HEK293 (cell line): ENCODE data around the gene MAN2A2.

Experiments used
- CTCF ChIA-PET: fragments of 350-600 bp; formaldehyde crosslinking; extraction: SDS; loops from one replicate; lab custom pipeline; 2021; ENCODE audit warnings: antibody characterized with exemption; lab: Yijun Ruan, JAX
- POLR2A ChIA-PET: fragments of 300-600 bp; formaldehyde crosslinking; extraction: SDS; loops from one replicate; lab custom pipeline; 2020; ENCODE audit warnings: antibody characterized with exemption, inconsistent platforms; lab: Yijun Ruan, JAX
- H3K27ac ChIP-seq: fragments of 200-500 bp; sonication (Bioruptor generic); 2 replicates; pipeline ENCODE4 v1.5.1; 2014; ENCODE audit warnings: low read depth, low read length, control low read depth, inconsistent platforms; ENCODE audit errors: extremely low read depth
- H3K36me3 ChIP-seq, 2 experiments: fragments of 200-500 bp in 1 of 2; sonication (Bioruptor generic) in 1 of 2; 1 replicate in 1 of 2; 2 replicates in 1 of 2; pipeline ENCODE4 v1.5.1; 2014 to 2017; ENCODE audit warnings: inconsistent platforms in 2 of 2, low read length in 2 of 2; ENCODE audit not compliant: control insufficient read depth in 2 of 2, insufficient read depth in 1 of 2
- H3K4me1 ChIP-seq: fragments of 200-500 bp; sonication (Bioruptor generic); 2 replicates; pipeline ENCODE4 v1.5.1; 2014; ENCODE audit warnings: mild to moderate bottlenecking, low read length, inconsistent platforms; ENCODE audit not compliant: control insufficient read depth, insufficient read depth
- H3K4me3 ChIP-seq: 2 replicates; pipeline ENCODE4 v1.5.1; 2011; ENCODE audit warnings: low read depth, mild to moderate bottlenecking, control low read depth, low read length, moderate library complexity
- H3K9me3 ChIP-seq: fragments of 200-500 bp; sonication (Bioruptor generic); 2 replicates; pipeline ENCODE4 v1.5.1; 2014; ENCODE audit warnings: low read depth, low read length, inconsistent platforms; ENCODE audit not compliant: control insufficient read depth, insufficient read depth
- GFI1B ChIP-seq: fragments of 450-650 bp; formaldehyde crosslinking; IDR thresholded peaks from 2 replicates; pipeline ENCODE4 v1.5.1; 2016; ENCODE audit warnings: missing biosample characterization, missing genetic modification characterization
- GLIS1 ChIP-seq: fragments of 450-650 bp; formaldehyde crosslinking; IDR thresholded peaks from 2 replicates; pipeline ENCODE4 v1.5.1; 2016; ENCODE audit warnings: missing biosample characterization, missing genetic modification characterization
- KLF16 ChIP-seq: fragments of 450-650 bp; formaldehyde crosslinking; IDR thresholded peaks from 2 replicates; pipeline ENCODE4 v1.5.1; 2017; ENCODE audit warnings: missing biosample characterization, missing genetic modification characterization
- PRDM4 ChIP-seq: fragments of 450-650 bp; formaldehyde crosslinking; IDR thresholded peaks from 2 replicates; pipeline ENCODE4 v1.5.1; 2017; ENCODE audit warnings: missing biosample characterization, missing genetic modification characterization
- ZBTB1 ChIP-seq: fragments of 450-650 bp; formaldehyde crosslinking; IDR thresholded peaks from 2 replicates; pipeline ENCODE4 v1.5.1; 2016; ENCODE audit warnings: missing biosample characterization, missing genetic modification characterization
- ZFP37 ChIP-seq: fragments of 450-650 bp; formaldehyde crosslinking; IDR thresholded peaks from 2 replicates; pipeline ENCODE4 v1.5.1; 2016; ENCODE audit warnings: missing biosample characterization, missing genetic modification characterization
- ZNF10 ChIP-seq: fragments of 450-650 bp; formaldehyde crosslinking; IDR thresholded peaks from 2 replicates; pipeline ENCODE4 v1.5.1; 2017; ENCODE audit warnings: missing biosample characterization, missing genetic modification characterization
- ZNF335 ChIP-seq: fragments of 450-650 bp; formaldehyde crosslinking; conservative IDR thresholded peaks from 2 replicates; pipeline ENCODE4 v1.5.1; 2016; ENCODE audit warnings: missing biosample characterization, missing genetic modification characterization
- ZNF404 ChIP-seq: fragments of 450-650 bp; formaldehyde crosslinking; IDR thresholded peaks from 2 replicates; pipeline ENCODE4 v1.5.1; 2017; ENCODE audit warnings: missing biosample characterization, missing genetic modification characterization
- ZNF513 ChIP-seq: fragments of 450-650 bp; IDR thresholded peaks from 2 replicates; pipeline ENCODE4 v1.5.1; 2018; ENCODE audit warnings: missing biosample characterization, missing genetic modification characterization
- ZNF518A ChIP-seq: fragments of 450-650 bp; formaldehyde crosslinking; conservative IDR thresholded peaks from 2 replicates; pipeline ENCODE4 v1.5.1; 2016; ENCODE audit warnings: low read depth, missing biosample characterization, missing genetic modification characterization
- ZNF629 ChIP-seq: fragments of 450-650 bp; formaldehyde crosslinking; IDR thresholded peaks from 2 replicates; pipeline ENCODE4 v1.5.1; 2017; ENCODE audit warnings: missing biosample characterization, missing genetic modification characterization
- ZNF639 ChIP-seq: fragments of 450-650 bp; formaldehyde crosslinking; IDR thresholded peaks from 2 replicates; pipeline ENCODE4 v1.5.1; 2016; ENCODE audit warnings: missing biosample characterization, missing genetic modification characterization
- ZNF830 ChIP-seq: fragments of 450-650 bp; IDR thresholded peaks from 2 replicates; pipeline ENCODE4 v1.5.0; 2018; ENCODE audit warnings: missing biosample characterization, missing genetic modification characterization, low read depth, mild to moderate bottlenecking, moderate library complexity
- TF ChIP-seq, protein P1 (sequence below): fragments of 450-650 bp; formaldehyde crosslinking; IDR thresholded peaks from 2 replicates; pipeline ENCODE4 v1.5.1; 2016; ENCODE audit warnings: missing biosample characterization, missing genetic modification characterization, low read depth
- TF ChIP-seq, protein P2 (sequence below): fragments of 450-650 bp; formaldehyde crosslinking; IDR thresholded peaks from 2 replicates; pipeline ENCODE4 v1.5.1; 2016; ENCODE audit warnings: missing biosample characterization, missing genetic modification characterization
- TF ChIP-seq, protein P3 (sequence below): fragments of 450-650 bp; formaldehyde crosslinking; IDR thresholded peaks from 2 replicates; pipeline ENCODE4 v1.5.1; 2017; ENCODE audit warnings: missing biosample characterization, missing genetic modification characterization

The MAN2A2 gene

GRCh38 chr15:90933301-90933700, 30.2 kb downstream of the MAN2A2 start:
- H3K4me1 ChIP-seq: 0 out of 2 replicates have a peak, but pooled peaks cover 2% of the 10 kb centered on the region
- H3K27ac ChIP-seq: no peak overlapping the region
- POLR2A ChIA-PET: interaction anchor here (1.1 to 11.4 kb wide), 6 partner anchors 9 to 216 kb away, joined by 3 to 179 read pairs (median 11); partner anchors contain the start of genes BLM, MAN2A2, RCCD1 and VPS33B
- H3K36me3 ChIP-seq: peaks cover 15 to 21% of the 10 kb centered on the region in 2 experiments; a peak in 2 of 3 replicates
- CTCF ChIA-PET: interaction anchor here (0.6 to 11.7 kb wide), 44 partner anchors 9 to 876 kb away, joined by 3 to 163 read pairs (median 6); partner anchors contain the start of genes MAN2A2, RCCD1 and VPS33B
- no peak overlapping the region for H3K4me3 ChIP-seq
- TF ChIP-seq ZNF518A (tag by site-specific recombination) (no peak), ZNF404 (tag by site-specific recombination) (no peak), ZBTB1 (tag by site-specific recombination) (no peak), ZNF513 (no peak), ZNF629 (no peak)
- TF ChIP-seq, protein P1, sequence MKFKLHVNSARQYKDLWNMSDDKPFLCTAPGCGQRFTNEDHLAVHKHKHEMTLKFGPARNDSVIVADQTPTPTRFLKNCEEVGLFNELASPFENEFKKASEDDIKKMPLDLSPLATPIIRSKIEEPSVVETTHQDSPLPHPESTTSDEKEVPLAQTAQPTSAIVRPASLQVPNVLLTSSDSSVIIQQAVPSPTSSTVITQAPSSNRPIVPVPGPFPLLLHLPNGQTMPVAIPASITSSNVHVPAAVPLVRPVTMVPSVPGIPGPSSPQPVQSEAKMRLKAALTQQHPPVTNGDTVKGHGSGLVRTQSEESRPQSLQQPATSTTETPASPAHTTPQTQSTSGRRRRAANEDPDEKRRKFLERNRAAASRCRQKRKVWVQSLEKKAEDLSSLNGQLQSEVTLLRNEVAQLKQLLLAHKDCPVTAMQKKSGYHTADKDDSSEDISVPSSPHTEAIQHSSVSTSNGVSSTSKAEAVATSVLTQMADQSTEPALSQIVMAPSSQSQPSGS (tag by site-specific recombination): no peak
- TF ChIP-seq, protein P2, sequence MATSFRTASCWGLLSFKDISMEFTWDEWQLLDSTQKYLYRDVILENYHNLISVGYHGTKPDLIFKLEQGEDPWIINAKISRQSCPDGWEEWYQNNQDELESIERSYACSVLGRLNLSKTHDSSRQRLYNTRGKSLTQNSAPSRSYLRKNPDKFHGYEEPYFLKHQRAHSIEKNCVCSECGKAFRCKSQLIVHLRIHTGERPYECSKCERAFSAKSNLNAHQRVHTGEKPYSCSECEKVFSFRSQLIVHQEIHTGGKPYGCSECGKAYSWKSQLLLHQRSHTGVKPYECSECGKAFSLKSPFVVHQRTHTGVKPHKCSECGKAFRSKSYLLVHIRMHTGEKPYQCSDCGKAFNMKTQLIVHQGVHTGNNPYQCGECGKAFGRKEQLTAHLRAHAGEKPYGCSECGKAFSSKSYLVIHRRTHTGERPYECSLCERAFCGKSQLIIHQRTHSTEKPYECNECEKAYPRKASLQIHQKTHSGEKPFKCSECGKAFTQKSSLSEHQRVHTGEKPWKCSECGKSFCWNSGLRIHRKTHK (tag by site-specific recombination): no peak
- no peaks in the 10 kb centered on the region for H3K9me3 ChIP-seq

GRCh38 chr15:90934256-90934948, 31.3 kb downstream of the MAN2A2 start:
- Histone ChIP-seq H3K9me3 (no peaks in the 10 kb centered on the region), H3K4me1 (0 out of 2 replicates have a peak, but pooled peaks cover 2% of the 10 kb centered on the region), H3K27ac (peak overlapping the region; percentile 32; the same call in 1 of the 2 replicates), H3K36me3 (peaks cover 26 to 28% of the 10 kb centered on the region in 2 experiments; a peak in 2 of 3 replicates), H3K4me3 (peak overlapping the region; percentile 83)
- ChIA-PET CTCF (interaction anchor here (0.6 to 11.7 kb wide), 49 partner anchors 8 to 794 kb away, joined by 3 to 163 read pairs (median 4); partner anchors contain the start of genes BLM, FES, MAN2A2 and RCCD1), POLR2A (interaction anchor here (0.8 to 11.4 kb wide), 17 partner anchors 7 to 403 kb away, joined by 3 to 179 read pairs (median 5); partner anchors contain the start of genes MAN2A2, PRC1, RCCD1 and VPS33B)
- TF ChIP-seq GFI1B (tag by site-specific recombination) (no peak), PRDM4 (tag by site-specific recombination) (no peak), GLIS1 (tag by site-specific recombination) (peak; percentile 98; the same call in 1 of the 2 replicates), ZFP37 (tag by site-specific recombination) (no peak), ZNF830 (tag by site-specific recombination) (no peak), ZNF639 (no peak; the same call in 1 of the 2 replicates), ZNF10 (no peak), ZNF335 (tag by site-specific recombination) (no peak), KLF16 (0 out of 2 replicates have a peak, but pooled peaks have one; percentile 22)
- TF ChIP-seq, protein P3, sequence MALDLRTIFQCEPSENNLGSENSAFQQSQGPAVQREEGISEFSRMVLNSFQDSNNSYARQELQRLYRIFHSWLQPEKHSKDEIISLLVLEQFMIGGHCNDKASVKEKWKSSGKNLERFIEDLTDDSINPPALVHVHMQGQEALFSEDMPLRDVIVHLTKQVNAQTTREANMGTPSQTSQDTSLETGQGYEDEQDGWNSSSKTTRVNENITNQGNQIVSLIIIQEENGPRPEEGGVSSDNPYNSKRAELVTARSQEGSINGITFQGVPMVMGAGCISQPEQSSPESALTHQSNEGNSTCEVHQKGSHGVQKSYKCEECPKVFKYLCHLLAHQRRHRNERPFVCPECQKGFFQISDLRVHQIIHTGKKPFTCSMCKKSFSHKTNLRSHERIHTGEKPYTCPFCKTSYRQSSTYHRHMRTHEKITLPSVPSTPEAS: no peak
